ENCODE results near the gene GPC6.

DNA sequence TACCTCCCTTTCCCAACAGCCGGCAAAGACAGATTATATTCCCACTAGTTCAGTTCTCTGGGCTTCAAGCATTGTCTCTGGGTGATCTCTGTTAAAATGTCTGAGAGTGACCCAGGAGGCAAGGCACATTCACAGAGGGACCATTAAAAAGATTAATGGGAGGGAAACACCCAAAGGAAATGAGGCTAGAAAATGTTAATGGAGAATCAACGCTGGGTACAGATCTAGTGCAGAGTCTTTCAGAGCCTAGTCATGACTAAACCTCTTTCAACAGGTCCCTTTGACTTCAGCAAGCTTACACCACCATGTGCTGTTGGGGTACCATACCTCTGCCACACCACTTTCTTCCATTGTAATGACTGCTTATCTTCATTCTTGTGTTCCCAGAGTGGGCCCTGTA, 894.3 kb downstream of the GPC6 start:
- TF ChIP-seq, protein P1, sequence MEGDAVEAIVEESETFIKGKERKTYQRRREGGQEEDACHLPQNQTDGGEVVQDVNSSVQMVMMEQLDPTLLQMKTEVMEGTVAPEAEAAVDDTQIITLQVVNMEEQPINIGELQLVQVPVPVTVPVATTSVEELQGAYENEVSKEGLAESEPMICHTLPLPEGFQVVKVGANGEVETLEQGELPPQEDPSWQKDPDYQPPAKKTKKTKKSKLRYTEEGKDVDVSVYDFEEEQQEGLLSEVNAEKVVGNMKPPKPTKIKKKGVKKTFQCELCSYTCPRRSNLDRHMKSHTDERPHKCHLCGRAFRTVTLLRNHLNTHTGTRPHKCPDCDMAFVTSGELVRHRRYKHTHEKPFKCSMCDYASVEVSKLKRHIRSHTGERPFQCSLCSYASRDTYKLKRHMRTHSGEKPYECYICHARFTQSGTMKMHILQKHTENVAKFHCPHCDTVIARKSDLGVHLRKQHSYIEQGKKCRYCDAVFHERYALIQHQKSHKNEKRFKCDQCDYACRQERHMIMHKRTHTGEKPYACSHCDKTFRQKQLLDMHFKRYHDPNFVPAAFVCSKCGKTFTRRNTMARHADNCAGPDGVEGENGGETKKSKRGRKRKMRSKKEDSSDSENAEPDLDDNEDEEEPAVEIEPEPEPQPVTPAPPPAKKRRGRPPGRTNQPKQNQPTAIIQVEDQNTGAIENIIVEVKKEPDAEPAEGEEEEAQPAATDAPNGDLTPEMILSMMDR (IDR thresholded peaks at IDR 0.05) = no peak
- no peak for TF ChIP-seq POLR2A (IDR thresholded peaks at IDR 0.05)
